Measurements from ENCODE around the gene PRR5L.

The PRR5L gene

DNA sequence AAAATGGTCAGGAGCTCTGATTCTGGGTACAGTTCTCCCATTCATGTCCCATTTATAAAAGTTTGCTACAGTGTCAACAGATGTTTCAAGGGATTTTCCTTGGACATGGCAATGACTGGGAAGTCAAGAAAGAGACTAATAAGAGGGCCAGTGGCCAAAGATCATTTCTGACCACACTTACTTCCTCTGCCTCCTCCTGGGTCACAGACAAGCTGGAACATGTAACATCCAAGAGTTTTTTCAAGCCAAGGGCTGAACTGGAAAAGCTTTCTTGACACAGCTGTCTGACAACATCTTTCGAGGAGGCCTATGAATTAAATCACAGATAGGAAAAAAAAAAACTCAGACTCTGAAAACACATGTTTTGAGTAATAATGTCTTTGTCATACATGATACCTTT lies 15.6 kb upstream of the PRR5L start:
- H4K91ac ChIP-seq (ENCODE audit: low read depth, low read length, poor library complexity), result no peak overlapping the region
- no peaks in the 10 kb centered on the region for H3K27me3 ChIP-seq (ENCODE audit: control insufficient read depth in 3 of 3, insufficient read depth in 3 of 3, low read depth in 1 of 3, low read length in 3 of 3)
- H2AK5ac ChIP-seq (ENCODE audit: low read depth, low read length), result no peak overlapping the region
- no peak overlapping the region for H3K4ac ChIP-seq (ENCODE audit: low read length)
- no peak overlapping the region for H3K18ac ChIP-seq (ENCODE audit: low read length)
- H3K9ac ChIP-seq (ENCODE audit: low read depth, low read length, poor library complexity), result no peak overlapping the region
- H3K79me1 ChIP-seq (ENCODE audit: low read depth, low read length), result peaks cover 1% of the 10 kb centered on the region
- H2BK12ac ChIP-seq (ENCODE audit: low read length), result no peak overlapping the region
- H3K36me3 ChIP-seq (replicated peaks in 1 of 2; ENCODE audit: control insufficient read depth in 2 of 2, insufficient read depth in 2 of 2, low read length in 2 of 2), result peaks cover 2 to 13% of the 10 kb centered on the region in 2 donors
- no peak overlapping the region for H3K4me3 ChIP-seq (ENCODE audit: low read length in 2 of 2)
- peaks cover 1 to 24% of the 10 kb centered on the region in 2 donors for H3K9me3 ChIP-seq (replicated peaks in 1 of 2; ENCODE audit: control insufficient read depth in 2 of 2, insufficient read depth in 1 of 2, low read depth in 1 of 2, low read length in 2 of 2)
- no peak overlapping the region for H2AFZ ChIP-seq (ENCODE audit: low read length)
- H2BK120ac ChIP-seq (ENCODE audit: low read depth, low read length), result no peak overlapping the region
- DNase-seq (ENCODE audit: low spot score), result no peak
- no peak overlapping the region for H3K14ac ChIP-seq (ENCODE audit: low read length)
- H3K4me2 ChIP-seq (ENCODE audit: insufficient read depth, low read length, poor library complexity, severe bottlenecking), result no peak overlapping the region
- H4K8ac ChIP-seq (ENCODE audit: low read depth, low read length), result no peak overlapping the region
- H2BK15ac ChIP-seq (ENCODE audit: low read length), result no peak overlapping the region
- no peak overlapping the region for H2BK5ac ChIP-seq (ENCODE audit: low read length)
- no peak overlapping the region for H3K27ac ChIP-seq (replicated peaks; ENCODE audit: low read length)
- peaks cover 9 to 33% of the 10 kb centered on the region in 2 donors for H3K4me1 ChIP-seq (ENCODE audit: control insufficient read depth in 2 of 2, insufficient read depth in 1 of 2, low read depth in 1 of 2, low read length in 2 of 2)
- no peak overlapping the region for H3K23ac ChIP-seq (ENCODE audit: low read depth, low read length, poor library complexity)
- no CpG with 5 or more reads among the region's 1 CpG for WGBS, 2 donors (ENCODE audit: extremely low coverage in 2 of 2, insufficient read length in 2 of 2, insufficient replicate concordance in 1 of 2)

DNA sequence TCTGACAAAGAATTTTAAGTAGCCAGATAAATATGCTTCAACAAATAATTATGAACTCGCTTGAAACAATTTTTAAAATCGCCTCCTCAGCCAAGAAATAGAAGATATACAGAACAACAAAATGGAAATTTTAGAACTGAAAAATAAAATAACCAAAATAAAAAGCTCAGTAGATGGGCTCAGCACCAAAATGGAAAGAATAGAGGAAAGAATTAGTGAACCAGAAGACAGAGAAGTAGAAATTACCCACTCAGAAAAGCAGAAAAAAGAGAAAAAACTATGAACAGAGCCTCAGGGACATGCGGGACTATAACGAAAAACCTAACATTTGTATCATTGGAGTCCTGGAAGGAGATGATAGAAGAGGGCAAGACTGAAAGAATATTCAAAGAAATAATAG lies 14.2 kb upstream of the PRR5L start:
- Histone ChIP-seq H2BK5ac (ENCODE audit: low read length) (no peak overlapping the region), H3K79me1 (ENCODE audit: low read depth, low read length) (peaks cover 1% of the 10 kb centered on the region), H3K9ac (ENCODE audit: low read depth, low read length, poor library complexity) (no peak overlapping the region), H3K4me2 (ENCODE audit: insufficient read depth, low read length, poor library complexity, severe bottlenecking) (no peak overlapping the region), H4K8ac (ENCODE audit: low read depth, low read length) (no peak overlapping the region), H3K9me3 (replicated peaks in 1 of 2; ENCODE audit: control insufficient read depth in 2 of 2, insufficient read depth in 1 of 2, low read depth in 1 of 2, low read length in 2 of 2) (peaks cover 1 to 24% of the 10 kb centered on the region in 2 donors), H3K4me1 (ENCODE audit: control insufficient read depth in 2 of 2, insufficient read depth in 1 of 2, low read depth in 1 of 2, low read length in 2 of 2) (peaks cover 9 to 33% of the 10 kb centered on the region in 2 donors), H3K18ac (ENCODE audit: low read length) (no peak overlapping the region), H3K27me3 (ENCODE audit: control insufficient read depth in 3 of 3, insufficient read depth in 3 of 3, low read depth in 1 of 3, low read length in 3 of 3) (no peaks in the 10 kb centered on the region), H4K91ac (ENCODE audit: low read depth, low read length, poor library complexity) (no peak overlapping the region), H3K4me3 (ENCODE audit: low read length in 2 of 2) (no peak overlapping the region), H2BK12ac (ENCODE audit: low read length) (no peak overlapping the region), H3K23ac (ENCODE audit: low read depth, low read length, poor library complexity) (no peak overlapping the region), H3K4ac (ENCODE audit: low read length) (no peak overlapping the region), H2AFZ (ENCODE audit: low read length) (no peak overlapping the region), H3K36me3 (replicated peaks in 1 of 2; ENCODE audit: control insufficient read depth in 2 of 2, insufficient read depth in 2 of 2, low read length in 2 of 2) (peaks cover 2 to 4% of the 10 kb centered on the region in 2 donors), H2BK15ac (ENCODE audit: low read length) (no peak overlapping the region), H2BK120ac (ENCODE audit: low read depth, low read length) (no peak overlapping the region), H3K27ac (replicated peaks; ENCODE audit: low read length) (no peak overlapping the region), H2AK5ac (ENCODE audit: low read depth, low read length) (no peak overlapping the region), H3K14ac (ENCODE audit: low read length) (no peak overlapping the region)
- WGBS, 2 donors (ENCODE audit: extremely low coverage in 2 of 2, insufficient read length in 2 of 2, insufficient replicate concordance in 1 of 2), result no CpG with 5 or more reads among the region's 4 CpGs
- DNase-seq (ENCODE audit: low spot score), result no peak

DNA sequence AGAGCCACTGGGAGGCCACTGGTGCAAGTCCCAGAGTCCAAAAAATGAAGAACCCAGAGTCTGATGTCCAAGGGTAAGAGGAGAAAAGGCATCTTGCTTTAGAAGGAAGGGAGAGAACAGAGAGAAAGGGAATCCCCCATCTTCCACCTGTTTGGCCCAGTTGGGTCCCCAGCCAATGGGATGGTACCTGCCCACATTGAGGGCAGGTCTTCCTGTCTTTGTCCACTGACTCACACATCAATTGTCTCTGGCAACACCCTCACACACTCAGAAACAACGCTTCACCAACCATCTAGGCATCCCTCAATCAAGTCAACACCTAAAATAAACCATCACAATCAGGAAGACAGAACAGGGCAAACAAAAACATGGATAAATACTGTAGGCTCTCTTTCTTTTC lies 13.2 kb upstream of the PRR5L start:
- H3K14ac ChIP-seq (ENCODE audit: low read length), result no peak overlapping the region
- peaks cover 9 to 30% of the 10 kb centered on the region in 2 donors for H3K4me1 ChIP-seq (ENCODE audit: control insufficient read depth in 2 of 2, insufficient read depth in 1 of 2, low read depth in 1 of 2, low read length in 2 of 2)
- H2BK5ac ChIP-seq (ENCODE audit: low read length), result no peak overlapping the region
- H3K23ac ChIP-seq (ENCODE audit: low read depth, low read length, poor library complexity), result no peak overlapping the region
- no peak overlapping the region for H2AFZ ChIP-seq (ENCODE audit: low read length)
- DNase-seq (ENCODE audit: low spot score), result no peak
- no peak overlapping the region for H2BK120ac ChIP-seq (ENCODE audit: low read depth, low read length)
- WGBS, 2 donors (ENCODE audit: extremely low coverage in 2 of 2, insufficient read length in 2 of 2, insufficient replicate concordance in 1 of 2), result no CpG with 5 or more reads among the region's 1 CpG
- H3K79me1 ChIP-seq (ENCODE audit: low read depth, low read length), result peaks cover 1% of the 10 kb centered on the region
- no peak overlapping the region for H4K91ac ChIP-seq (ENCODE audit: low read depth, low read length, poor library complexity)
- H3K9ac ChIP-seq (ENCODE audit: low read depth, low read length, poor library complexity), result no peak overlapping the region
- H4K8ac ChIP-seq (ENCODE audit: low read depth, low read length), result no peak overlapping the region
- H3K4me2 ChIP-seq (ENCODE audit: insufficient read depth, low read length, poor library complexity, severe bottlenecking), result no peak overlapping the region
- no peaks in the 10 kb centered on the region for H3K27me3 ChIP-seq (ENCODE audit: control insufficient read depth in 3 of 3, insufficient read depth in 3 of 3, low read depth in 1 of 3, low read length in 3 of 3)
- H2BK12ac ChIP-seq (ENCODE audit: low read length), result no peak overlapping the region
- H3K27ac ChIP-seq (replicated peaks; ENCODE audit: low read length), result no peak overlapping the region
- H3K4ac ChIP-seq (ENCODE audit: low read length), result no peak overlapping the region
- H2AK5ac ChIP-seq (ENCODE audit: low read depth, low read length), result no peak overlapping the region
- no peak overlapping the region for H2BK15ac ChIP-seq (ENCODE audit: low read length)
- H3K9me3 ChIP-seq (replicated peaks in 1 of 2; ENCODE audit: control insufficient read depth in 2 of 2, insufficient read depth in 1 of 2, low read depth in 1 of 2, low read length in 2 of 2), result peaks cover 1 to 24% of the 10 kb centered on the region in 2 donors
- H3K36me3 ChIP-seq (replicated peaks in 1 of 2; ENCODE audit: control insufficient read depth in 2 of 2, insufficient read depth in 2 of 2, low read length in 2 of 2), result peaks cover 0 to 2% of the 10 kb centered on the region in 2 donors
- no peak overlapping the region for H3K18ac ChIP-seq (ENCODE audit: low read length)
- H3K4me3 ChIP-seq (ENCODE audit: low read length in 2 of 2), result no peak overlapping the region

DNA sequence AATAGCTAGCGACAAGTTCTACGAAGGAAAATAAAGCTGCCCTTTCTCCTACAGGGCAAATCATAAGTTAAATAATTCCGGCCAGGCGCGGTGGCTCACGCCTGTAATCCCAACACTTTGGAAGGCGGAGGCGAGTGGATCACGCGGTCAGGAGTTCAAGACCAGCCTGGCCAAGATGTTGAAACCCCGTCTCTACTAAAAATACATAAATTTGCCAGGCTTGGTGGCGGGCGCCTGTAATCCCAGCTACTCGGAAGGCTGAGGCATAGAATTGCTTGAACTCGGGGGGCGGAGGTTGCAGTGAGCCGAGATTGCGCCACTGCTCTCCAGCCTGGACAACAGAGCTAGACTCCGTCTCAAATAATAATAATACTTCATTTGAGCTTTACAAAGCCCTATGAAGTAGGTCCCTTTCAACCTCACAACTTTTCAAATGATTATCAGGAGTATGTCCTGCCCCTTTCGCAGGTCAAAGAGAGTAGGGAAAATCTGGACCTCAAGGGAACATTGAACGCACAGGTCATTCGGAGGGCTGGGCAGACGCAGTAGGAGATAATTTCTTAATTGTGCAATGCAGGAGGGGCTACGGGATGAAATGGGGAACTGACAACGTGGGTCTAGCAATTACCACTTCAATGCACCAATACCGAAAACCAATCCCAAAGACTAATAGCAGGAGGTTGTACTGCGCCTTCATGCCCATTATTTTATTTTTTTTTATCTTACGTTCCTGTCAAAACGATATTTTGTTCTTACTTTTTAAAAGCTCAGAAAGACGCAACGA lies 7.5 kb upstream of the PRR5L start:
- no peak overlapping the region for H3K27ac ChIP-seq (replicated peaks; ENCODE audit: low read length)
- H4K91ac ChIP-seq (ENCODE audit: low read depth, low read length, poor library complexity), result no peak overlapping the region
- H3K9ac ChIP-seq (ENCODE audit: low read depth, low read length, poor library complexity), result no peak overlapping the region
- no peak overlapping the region for H3K14ac ChIP-seq (ENCODE audit: low read length)
- H3K4ac ChIP-seq (ENCODE audit: low read length), result no peak overlapping the region
- no peak overlapping the region for H2BK15ac ChIP-seq (ENCODE audit: low read length)
- peak overlapping the region; percentile 90 for H2AFZ ChIP-seq (ENCODE audit: low read length)
- peak overlapping the region; percentile 68 to 85 for H3K4me3 ChIP-seq (ENCODE audit: low read length in 2 of 2)
- H3K4me2 ChIP-seq (ENCODE audit: insufficient read depth, low read length, poor library complexity, severe bottlenecking), result peak overlapping the region; percentile 75
- H3K27me3 ChIP-seq (ENCODE audit: control insufficient read depth in 3 of 3, insufficient read depth in 3 of 3, low read depth in 1 of 3, low read length in 3 of 3), result no peaks in the 10 kb centered on the region
- no peak overlapping the region for H4K8ac ChIP-seq (ENCODE audit: low read depth, low read length)
- H3K4me1 ChIP-seq (ENCODE audit: control insufficient read depth in 2 of 2, insufficient read depth in 1 of 2, low read depth in 1 of 2, low read length in 2 of 2), result peaks cover 2 to 3% of the 10 kb centered on the region in 2 donors
- no peak for DNase-seq (ENCODE audit: low spot score)
- H2BK5ac ChIP-seq (ENCODE audit: low read length), result no peak overlapping the region
- no peaks in the 10 kb centered on the region for H3K79me1 ChIP-seq (ENCODE audit: low read depth, low read length)
- H3K36me3 ChIP-seq (replicated peaks in 1 of 2; ENCODE audit: control insufficient read depth in 2 of 2, insufficient read depth in 2 of 2, low read length in 2 of 2), result no peaks in the 10 kb centered on the region
- H3K23ac ChIP-seq (ENCODE audit: low read depth, low read length, poor library complexity), result no peak overlapping the region
- WGBS, 2 donors (ENCODE audit: extremely low coverage in 2 of 2, insufficient read length in 2 of 2, insufficient replicate concordance in 1 of 2), result no CpG with 5 or more reads among the region's 31 CpGs
- no peak overlapping the region for H2AK5ac ChIP-seq (ENCODE audit: low read depth, low read length)
- H3K9me3 ChIP-seq (replicated peaks in 1 of 2; ENCODE audit: control insufficient read depth in 2 of 2, insufficient read depth in 1 of 2, low read depth in 1 of 2, low read length in 2 of 2), result no peaks in the 10 kb centered on the region
- no peak overlapping the region for H2BK12ac ChIP-seq (ENCODE audit: low read length)
- H2BK120ac ChIP-seq (ENCODE audit: low read depth, low read length), result no peak overlapping the region
- H3K18ac ChIP-seq (ENCODE audit: low read length), result no peak overlapping the region
